Prostate gland (tissue), 2 donors: ENCODE measurements around the gene CCT4.

Source experiments
- POLR2A ChIP-seq: fragments of 450-650 bp; IDR thresholded peaks from one replicate; pipeline ENCODE4 v1.6.1; 2016; ENCODE audit warnings: antibody characterized with exemption, mild to moderate bottlenecking
- TF ChIP-seq, protein P1 (sequence below), 4 experiments: fragments of 200-600 bp in 2 of 4; fragments of 450-650 bp in 2 of 4; sonication (generic) in 2 of 4; IDR thresholded peaks; 1 replicate in 3 of 4; 2 replicates in 1 of 4; pipeline ENCODE4 v1.5.1; 2016 to 2019; ENCODE audit warnings: antibody characterized with exemption in 4 of 4, mild to moderate bottlenecking in 2 of 4, moderate library complexity in 2 of 4

DNA sequence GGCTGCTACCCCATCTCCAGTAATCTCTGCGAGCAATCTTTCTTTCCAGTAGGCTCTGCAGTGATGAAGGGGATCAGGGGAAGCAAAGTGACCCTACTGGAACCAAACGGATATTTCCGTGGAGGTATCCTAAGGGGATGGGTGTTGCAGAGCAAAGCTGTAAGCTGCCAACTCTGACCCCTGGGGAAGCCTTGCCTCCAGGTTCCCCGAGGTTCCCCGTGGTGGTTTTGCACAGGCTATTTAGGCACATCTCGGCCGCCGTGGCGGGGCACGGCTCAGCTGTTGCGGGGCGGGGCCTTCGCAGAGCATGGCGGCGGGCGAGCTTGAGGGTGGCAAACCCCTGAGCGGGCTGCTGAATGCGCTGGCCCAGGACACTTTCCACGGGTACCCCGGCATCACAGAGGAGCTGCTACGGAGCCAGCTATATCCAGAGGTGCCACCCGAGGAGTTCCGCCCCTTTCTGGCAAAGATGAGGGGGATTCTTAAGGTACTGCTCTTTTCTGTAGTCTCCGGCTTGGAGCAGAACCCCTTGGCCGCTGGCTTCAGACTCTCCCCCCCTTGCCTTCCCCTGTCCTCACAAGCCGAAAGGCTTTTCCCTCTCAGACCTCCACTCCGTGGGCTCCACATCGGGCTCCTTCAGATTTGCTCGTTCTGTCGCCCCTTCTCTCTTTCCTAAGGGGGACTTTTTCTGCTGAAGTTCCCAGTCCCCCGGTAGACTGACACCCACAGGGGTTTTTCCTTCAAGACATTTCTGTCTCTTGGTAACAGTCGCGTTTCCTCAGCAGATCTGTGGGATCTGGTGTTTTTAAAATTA, 17.1 kb upstream of the CCT4 start, which contains the start of gene COMMD1:
- peak; percentile 35 for TF ChIP-seq POLR2A
- TF ChIP-seq, protein P1, sequence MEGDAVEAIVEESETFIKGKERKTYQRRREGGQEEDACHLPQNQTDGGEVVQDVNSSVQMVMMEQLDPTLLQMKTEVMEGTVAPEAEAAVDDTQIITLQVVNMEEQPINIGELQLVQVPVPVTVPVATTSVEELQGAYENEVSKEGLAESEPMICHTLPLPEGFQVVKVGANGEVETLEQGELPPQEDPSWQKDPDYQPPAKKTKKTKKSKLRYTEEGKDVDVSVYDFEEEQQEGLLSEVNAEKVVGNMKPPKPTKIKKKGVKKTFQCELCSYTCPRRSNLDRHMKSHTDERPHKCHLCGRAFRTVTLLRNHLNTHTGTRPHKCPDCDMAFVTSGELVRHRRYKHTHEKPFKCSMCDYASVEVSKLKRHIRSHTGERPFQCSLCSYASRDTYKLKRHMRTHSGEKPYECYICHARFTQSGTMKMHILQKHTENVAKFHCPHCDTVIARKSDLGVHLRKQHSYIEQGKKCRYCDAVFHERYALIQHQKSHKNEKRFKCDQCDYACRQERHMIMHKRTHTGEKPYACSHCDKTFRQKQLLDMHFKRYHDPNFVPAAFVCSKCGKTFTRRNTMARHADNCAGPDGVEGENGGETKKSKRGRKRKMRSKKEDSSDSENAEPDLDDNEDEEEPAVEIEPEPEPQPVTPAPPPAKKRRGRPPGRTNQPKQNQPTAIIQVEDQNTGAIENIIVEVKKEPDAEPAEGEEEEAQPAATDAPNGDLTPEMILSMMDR (IDR thresholded peaks at IDR 0.05), result no peak
